GM21360 (cell line): ENCODE measurements around the gene ZDHHC14.
"Not testable (repeated sequence)": the region's sequence is repeated elsewhere in the genome, so short reads cannot be mapped to it uniquely, and the experiment has no call there.

Experiments
- ATAC-seq: cut with Tn5 transposase; IDR thresholded peaks from one replicate; pipeline ENCODE4 v1.9.1; 2021; ENCODE audit warnings: mild to moderate bottlenecking, moderate library complexity; ENCODE audit not compliant: unreplicated experiment

Gene ZDHHC14

DNA sequence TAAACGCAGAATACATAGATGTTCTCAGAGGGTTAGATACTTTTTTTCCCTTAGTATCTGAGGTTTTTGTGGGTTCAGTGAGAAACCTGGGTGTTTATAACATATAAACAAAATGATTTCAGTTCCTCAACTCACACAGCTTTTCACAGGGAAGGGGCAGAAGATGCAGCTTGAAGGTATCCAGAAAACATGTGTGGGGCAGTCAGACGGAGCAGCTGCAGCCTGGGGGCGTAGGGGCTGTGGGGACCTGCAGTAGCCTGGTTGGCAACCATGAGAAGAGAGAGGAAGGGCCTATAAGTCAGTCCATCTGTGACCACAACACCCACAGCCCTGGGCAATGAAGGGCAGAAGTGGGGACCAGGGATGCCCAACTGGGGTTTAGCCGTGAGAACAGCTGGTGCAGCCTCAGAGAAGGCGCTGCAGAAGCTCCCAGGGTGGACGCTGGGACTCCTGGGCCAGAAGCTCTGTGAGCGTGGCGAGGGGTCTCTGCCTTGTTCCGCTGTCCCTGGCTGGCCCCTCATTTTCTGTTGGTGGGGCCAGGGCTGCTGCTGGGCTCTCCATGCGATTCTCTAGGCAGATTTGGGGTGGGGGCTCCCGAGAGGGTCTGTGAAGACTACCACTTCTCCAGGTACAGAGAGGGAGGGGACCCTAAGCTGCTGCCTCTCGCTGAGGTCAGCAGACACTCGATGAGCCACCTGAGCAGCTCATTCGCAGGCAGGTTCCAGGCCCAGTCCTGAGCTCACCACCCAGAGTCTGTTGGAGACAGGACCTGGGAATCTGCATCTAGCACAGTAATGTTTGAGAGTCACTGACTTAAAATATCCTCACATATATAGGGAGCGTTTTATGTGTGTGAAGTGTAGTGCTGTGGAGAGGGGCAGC is 181.2 kb downstream of the ZDHHC14 start:
- peak; percentile 31 for ATAC-seq

DNA sequence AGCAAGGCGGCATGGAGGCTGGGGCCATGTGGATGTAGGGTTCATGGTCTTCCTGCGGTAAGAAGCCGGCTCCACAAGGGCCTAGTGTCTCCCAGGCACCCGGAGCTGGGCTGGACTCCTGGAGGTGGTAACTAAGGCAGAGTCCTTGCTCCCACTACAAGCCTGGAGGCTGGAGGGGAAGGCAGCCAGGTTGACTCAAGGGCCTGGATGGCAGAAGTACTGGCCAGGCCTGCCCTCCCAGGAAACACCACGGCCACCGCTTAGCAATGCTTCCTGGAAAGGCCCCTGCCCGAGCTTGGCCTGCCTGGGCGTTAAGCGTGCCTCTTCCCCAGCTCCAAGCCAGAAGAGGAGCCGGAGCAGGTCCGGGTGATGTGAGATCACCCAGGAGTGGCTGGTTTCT is 182.0 kb downstream of the ZDHHC14 start:
- ATAC-seq = no peak

GRCh38 chr6:157563611-157564284 is 182.8 kb downstream of the ZDHHC14 start:
- peak; percentile 71 for ATAC-seq

- no peak for ATAC-seq
Measured at GRCh38 chr6:157568702-157569101, 187.7 kb downstream of the ZDHHC14 start.

DNA sequence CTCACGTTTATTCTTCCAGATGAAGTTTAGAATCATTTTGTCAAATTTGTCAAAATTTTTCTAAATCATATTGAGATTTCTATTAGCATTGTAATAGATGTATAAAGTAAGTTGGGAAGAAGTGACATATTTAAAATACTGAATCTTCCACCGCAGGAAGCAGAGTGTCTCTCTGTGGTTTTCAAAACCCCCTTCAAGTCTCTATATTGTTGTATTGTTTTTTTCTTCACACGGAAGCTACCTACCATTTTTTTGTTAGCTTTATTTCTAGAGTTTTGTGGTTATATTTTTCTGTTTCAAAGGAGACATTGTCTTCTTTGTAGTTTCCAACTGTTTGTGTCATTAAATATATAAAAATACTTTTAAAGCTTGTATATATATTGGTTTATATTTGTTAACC is 188.6 kb downstream of the ZDHHC14 start:
- no peak for ATAC-seq

GRCh38 chr6:157570104-157570503 is 189.1 kb downstream of the ZDHHC14 start:
- ATAC-seq = no peak

- ATAC-seq = no peak
Measured at GRCh38 chr6:157570752-157571151, 189.8 kb downstream of the ZDHHC14 start.

DNA sequence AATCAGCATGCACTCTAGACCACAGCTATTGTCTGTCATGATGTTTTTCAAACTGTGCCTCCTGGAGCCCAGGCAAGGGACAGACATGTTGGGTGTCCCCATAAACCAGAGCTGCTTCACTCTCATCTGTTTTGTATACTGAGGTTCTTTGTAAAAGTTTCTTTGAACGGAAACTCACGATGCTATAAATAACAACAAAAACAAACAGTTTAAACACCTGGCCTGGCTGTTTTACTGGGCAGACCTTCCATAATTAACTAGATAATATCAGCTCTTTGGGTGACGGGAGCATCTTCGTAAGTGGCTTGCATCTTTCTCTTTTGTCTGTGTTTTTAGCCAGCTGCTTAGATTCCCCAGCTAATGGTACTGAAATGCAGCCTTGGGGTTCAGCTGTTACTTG is 190.3 kb downstream of the ZDHHC14 start:
- no peak for ATAC-seq

- ATAC-seq = no peak
Measured at GRCh38 chr6:157571950-157572349, 191.0 kb downstream of the ZDHHC14 start.

- no peak for ATAC-seq
Measured at GRCh38 chr6:157574851-157575424, 193.9 kb downstream of the ZDHHC14 start.

DNA sequence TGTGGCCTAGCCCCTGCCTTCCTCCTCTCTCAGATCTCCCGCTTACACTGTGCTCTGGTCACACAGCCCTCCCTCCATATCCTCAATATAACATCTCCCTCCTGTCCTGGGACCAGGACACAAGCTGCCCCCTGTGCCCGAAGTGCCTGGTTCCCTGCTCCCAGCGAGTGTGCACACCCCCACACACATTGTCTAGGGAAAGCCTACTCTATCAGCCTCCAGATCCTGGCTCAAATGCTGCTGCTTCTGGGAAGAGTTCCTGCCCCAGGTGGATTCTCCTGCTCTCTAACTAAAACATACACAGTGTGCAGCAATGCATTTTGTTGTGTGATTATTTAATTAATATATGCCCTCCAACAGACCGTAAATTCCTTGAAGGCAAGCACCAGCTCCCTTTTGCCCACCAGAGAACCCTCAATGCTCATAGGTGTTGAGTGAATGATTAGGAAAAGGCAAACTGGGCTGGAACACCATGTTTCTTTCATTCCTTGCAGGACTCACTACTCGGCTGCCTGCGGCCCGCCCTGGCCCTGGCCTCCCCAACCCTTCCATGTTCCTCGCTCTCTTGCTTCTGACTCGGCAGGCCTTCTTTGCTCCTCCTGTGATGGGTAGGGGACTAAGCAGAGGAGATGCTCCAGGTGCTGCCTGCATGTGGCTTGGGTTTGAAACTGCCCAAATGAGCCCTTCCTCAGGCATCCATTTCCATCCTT is 194.6 kb downstream of the ZDHHC14 start:
- no peak for ATAC-seq

DNA sequence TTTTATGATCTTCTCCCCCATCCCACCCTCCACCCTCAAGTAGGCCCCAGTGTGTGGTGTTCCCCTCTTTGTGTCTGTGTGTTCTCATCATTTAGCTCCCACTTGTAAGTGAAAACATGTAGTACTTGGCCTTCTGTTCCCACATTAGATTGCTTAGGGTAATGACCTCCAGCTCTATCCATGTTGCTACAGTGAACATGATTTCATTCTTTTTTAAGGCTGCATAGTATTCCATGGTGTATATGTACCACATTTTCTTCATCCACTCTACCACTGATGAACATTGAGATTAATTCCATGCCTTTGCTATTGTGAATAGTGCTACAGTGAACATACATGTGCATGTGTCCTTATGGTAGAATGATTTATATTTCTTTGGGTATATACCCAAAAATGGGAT is 196.0 kb downstream of the ZDHHC14 start:
- not testable (repeated sequence) for ATAC-seq

DNA sequence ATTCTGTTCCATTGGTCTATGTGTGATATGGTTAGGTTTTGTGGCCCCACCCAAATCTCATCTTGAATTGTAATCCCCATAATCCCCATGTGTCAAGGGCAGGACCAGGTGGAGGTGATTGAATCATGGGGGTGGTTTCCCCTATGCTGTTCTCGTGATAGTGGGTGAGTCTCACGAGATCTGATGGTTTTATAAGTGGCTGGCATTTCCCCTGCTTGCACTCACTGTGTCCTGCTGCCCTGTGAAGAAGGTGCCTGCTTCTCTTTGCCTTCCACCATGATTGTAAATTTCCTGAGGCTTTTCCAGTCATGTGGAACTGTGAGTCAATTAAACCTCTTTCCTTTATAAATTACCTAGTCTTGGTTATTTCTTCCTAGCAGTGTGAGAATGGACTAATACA is 197.5 kb downstream of the ZDHHC14 start:
- ATAC-seq = not testable (repeated sequence)

GRCh38 chr6:157579467-157580031 is 198.6 kb downstream of the ZDHHC14 start:
- no peak for ATAC-seq

DNA sequence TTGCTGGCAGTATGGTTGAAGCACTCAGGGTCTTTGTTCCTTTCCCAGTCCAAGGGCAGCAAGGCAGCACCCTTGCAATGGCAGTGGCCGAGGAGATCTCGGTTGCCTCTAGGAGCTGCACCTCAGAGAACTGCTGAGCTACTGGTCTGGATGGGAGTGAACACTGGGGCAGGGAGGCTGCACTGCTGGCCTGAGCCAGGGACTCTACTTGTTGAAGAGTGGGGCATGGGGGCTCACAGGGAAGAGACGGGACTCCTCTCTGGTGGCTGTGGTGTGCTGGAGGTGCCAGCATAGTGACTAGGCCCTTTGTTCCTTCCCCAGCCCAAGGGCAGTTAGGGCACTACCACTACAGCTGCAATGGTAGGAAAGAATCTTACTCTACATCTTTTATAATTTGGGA is 203.0 kb downstream of the ZDHHC14 start:
- no peak for ATAC-seq

- ATAC-seq = no peak
Measured at GRCh38 chr6:157585274-157586087, 204.5 kb downstream of the ZDHHC14 start.

GRCh38 chr6:157586088-157586414 is 205.1 kb downstream of the ZDHHC14 start:
- ATAC-seq = no peak

DNA sequence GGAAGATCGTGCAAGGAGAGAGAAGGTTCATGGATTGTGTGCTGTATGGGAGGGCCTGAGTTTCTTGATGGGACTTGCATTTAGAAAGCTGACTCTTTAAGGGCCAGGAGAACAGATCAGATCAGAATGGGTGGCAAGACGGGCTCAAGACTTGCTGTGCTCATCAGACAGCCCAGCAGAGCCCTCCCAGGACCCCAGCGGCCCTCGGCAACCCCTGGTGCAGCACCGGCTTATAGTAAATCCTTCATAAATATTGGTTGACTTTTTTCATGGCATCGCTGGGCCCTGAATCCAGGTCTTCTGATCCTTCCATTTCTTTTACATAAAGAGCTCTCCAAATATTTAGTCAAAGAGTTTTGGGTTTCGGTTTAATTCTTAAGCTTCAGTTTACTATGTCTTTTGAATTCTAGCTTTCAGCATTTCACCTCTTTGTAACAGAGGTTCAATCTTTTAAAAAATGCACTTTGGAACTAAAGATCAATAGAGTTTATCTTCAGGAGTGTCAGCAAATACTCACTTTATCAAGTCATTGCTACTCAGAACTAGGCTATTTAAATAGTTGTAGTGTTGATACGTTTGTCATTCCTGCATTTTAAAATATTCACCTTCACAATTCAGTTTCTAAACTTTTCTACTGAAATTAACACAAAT is 205.6 kb downstream of the ZDHHC14 start:
- ATAC-seq = no peak

- ATAC-seq = no peak
Measured at GRCh38 chr6:157587127-157587926, 206.3 kb downstream of the ZDHHC14 start.
